A549 (cell line): ENCODE measurements around the gene CYP2E1.

Experiments used
- CBX2 ChIP-seq: fragments of 200-600 bp; sonication (generic); IDR thresholded peaks from 2 replicates; pipeline ENCODE4 v1.6.1; 2016; ENCODE audit warnings: low read depth, mild to moderate bottlenecking, borderline replicate concordance
- CBX8 ChIP-seq: fragments of 200-600 bp; sonication (generic); IDR thresholded peaks from 2 replicates; pipeline ENCODE4 v1.6.1; 2016
- CTCF ChIP-seq: fragments of >200 bp; sonication (Bioruptor Twin); formaldehyde crosslinking; IDR thresholded peaks from 3 replicates; pipeline ENCODE4 v1.5.1; 2016
- E2F6 ChIP-seq: IDR thresholded peaks from 2 replicates; pipeline ENCODE4 v1.6.1; 2012; ENCODE audit warnings: low read depth, borderline replicate concordance
- ELK1 ChIP-seq: fragments of 150-350 bp; IDR thresholded peaks from 2 replicates; pipeline ENCODE4 v1.6.1; 2014; ENCODE audit warnings: low read depth, mild to moderate bottlenecking, low read length
- EP300 ChIP-seq, 2 experiments: fragments of >200 bp; sonication (Bioruptor Twin); formaldehyde crosslinking; IDR thresholded peaks; 2 replicates in 1 of 2; 3 replicates in 1 of 2; pipeline ENCODE4 v1.6.1; 2016 to 2017
- PBX3 ChIP-seq: IDR thresholded peaks from 2 replicates; pipeline ENCODE4 v1.6.1; 2012
- POLR2A ChIP-seq: IDR thresholded peaks from 2 replicates; pipeline ENCODE4 v1.6.1; 2012; ENCODE audit warnings: mild to moderate bottlenecking, low read length
- RAD21 ChIP-seq, 2 experiments: fragments of >200 bp in 1 of 2; sonication (Bioruptor Twin) in 1 of 2; formaldehyde crosslinking in 1 of 2; IDR thresholded peaks in 1 of 2; conservative IDR thresholded peaks in 1 of 2; 2 replicates in 1 of 2; 3 replicates in 1 of 2; pipeline ENCODE4 v1.6.1; 2012 to 2018; ENCODE audit warnings: inconsistent platforms in 1 of 2
- RFX5 ChIP-seq: fragments of 450-650 bp; IDR thresholded peaks from 2 replicates; pipeline ENCODE4 v1.7.1; 2014; ENCODE audit warnings: antibody characterized with exemption, mild to moderate bottlenecking, moderate library complexity
- RNF2 ChIP-seq: fragments of 200-600 bp; sonication (generic); IDR thresholded peaks from 2 replicates; pipeline ENCODE4 v1.6.1; 2016; ENCODE audit warnings: low read depth, mild to moderate bottlenecking, antibody characterized with exemption, moderate library complexity, borderline replicate concordance
- SREBF2 ChIP-seq: fragments of 450-650 bp; IDR thresholded peaks from 2 replicates; pipeline ENCODE4 v1.6.1; 2014; ENCODE audit warnings: mild to moderate bottlenecking, moderate library complexity

GRCh38 chr10:133520193-133520738 lies 6.9 kb upstream of the CYP2E1 start:
- TF ChIP-seq CBX8 (no peak; the same call in 1 of the 2 replicates), CTCF (peak; percentile 96), SREBF2 (no peak), E2F6 (peak; percentile 88), CBX2 (no peak), ELK1 (no peak), RNF2 (peak; percentile 58; the same call in 1 of the 2 replicates), POLR2A (peak; percentile 82), RAD21 (conservative IDR thresholded peaks at IDR 0.05 in 1 of 2, IDR thresholded peaks at IDR 0.05 in 1 of 2) (peak; percentile 44 to 59), RFX5 (no peak), EP300 (IDR thresholded peaks at IDR 0.05) (no peak), PBX3 (no peak)
